GM10266 (cell line): ENCODE measurements around the gene RSPO4.
"Not testable (repeated sequence)": the region's sequence is repeated elsewhere in the genome, so short reads cannot be mapped to it uniquely, and the experiment has no call there.

ENCODE experiments used
- DNase-seq: peaks from one replicate; pipeline ENCODE4 v3.0.0; 2012; ENCODE audit errors: extremely low spot score
- TF ChIP-seq, protein P1 (sequence below): IDR thresholded peaks from 2 replicates; pipeline ENCODE4 v1.5.1; 2012; ENCODE audit warnings: mild to moderate bottlenecking, low read depth; ENCODE audit not compliant: control insufficient read depth, insufficient read depth; ENCODE audit errors: missing control alignments

RSPO4 gene

DNA sequence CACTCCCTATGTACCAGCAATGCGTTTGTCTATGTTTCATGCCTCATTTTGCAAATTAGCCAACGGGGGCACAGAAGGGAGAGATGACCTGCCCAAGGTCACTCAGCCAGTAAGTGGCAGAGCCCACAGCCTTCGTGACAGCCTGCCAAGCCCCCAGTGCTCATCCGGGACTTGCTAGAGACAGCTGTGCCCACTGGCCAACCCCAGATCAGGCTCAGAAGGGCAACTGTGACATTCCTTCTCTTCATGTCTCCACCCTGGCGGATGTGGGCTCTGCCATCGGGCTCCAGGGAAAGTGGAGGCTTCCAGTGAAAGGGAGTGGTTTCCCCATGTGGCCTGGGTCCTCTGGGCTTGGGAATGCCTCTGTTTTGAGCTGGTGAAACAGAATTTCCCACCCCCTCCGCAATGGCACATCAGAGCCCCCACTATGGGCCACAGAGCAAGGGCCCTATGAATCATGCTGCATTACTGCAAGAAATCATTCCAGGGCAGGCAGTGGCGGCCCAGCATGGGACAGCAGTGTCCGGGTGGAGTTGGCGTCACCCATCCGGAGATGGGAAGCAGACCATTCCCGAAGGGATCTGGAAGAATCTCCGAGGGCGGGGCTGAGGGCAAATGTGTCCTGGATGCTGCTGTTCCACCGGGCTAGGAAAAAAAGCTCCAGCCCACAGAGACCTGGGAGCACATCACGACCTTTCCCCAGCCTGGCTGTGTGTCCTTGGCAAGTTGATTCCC lies 9.1 kb downstream of the RSPO4 start:
- TF ChIP-seq, protein P1, sequence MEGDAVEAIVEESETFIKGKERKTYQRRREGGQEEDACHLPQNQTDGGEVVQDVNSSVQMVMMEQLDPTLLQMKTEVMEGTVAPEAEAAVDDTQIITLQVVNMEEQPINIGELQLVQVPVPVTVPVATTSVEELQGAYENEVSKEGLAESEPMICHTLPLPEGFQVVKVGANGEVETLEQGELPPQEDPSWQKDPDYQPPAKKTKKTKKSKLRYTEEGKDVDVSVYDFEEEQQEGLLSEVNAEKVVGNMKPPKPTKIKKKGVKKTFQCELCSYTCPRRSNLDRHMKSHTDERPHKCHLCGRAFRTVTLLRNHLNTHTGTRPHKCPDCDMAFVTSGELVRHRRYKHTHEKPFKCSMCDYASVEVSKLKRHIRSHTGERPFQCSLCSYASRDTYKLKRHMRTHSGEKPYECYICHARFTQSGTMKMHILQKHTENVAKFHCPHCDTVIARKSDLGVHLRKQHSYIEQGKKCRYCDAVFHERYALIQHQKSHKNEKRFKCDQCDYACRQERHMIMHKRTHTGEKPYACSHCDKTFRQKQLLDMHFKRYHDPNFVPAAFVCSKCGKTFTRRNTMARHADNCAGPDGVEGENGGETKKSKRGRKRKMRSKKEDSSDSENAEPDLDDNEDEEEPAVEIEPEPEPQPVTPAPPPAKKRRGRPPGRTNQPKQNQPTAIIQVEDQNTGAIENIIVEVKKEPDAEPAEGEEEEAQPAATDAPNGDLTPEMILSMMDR = no peak
- no peak for DNase-seq

DNA sequence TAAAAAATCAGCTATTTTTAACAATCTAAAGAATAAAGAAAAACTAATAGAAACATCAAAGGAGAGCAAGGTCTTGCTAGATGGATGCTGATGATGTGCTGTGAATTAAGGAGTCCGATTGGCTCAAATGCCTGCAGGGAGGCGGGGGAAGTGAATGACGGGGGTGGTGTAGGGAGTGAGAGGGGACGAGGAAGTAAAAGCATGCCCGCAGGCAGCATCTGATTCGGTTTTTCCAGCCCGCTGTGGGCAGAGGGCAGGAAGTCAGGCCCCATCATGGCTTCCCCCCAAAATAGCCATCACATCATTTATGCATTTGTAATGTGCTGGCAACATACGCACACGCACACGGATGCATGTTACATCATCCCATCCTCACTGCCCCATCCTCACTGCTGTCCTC lies 10.3 kb downstream of the RSPO4 start:
- DNase-seq = no peak
- TF ChIP-seq, protein P1 = no peak

DNA sequence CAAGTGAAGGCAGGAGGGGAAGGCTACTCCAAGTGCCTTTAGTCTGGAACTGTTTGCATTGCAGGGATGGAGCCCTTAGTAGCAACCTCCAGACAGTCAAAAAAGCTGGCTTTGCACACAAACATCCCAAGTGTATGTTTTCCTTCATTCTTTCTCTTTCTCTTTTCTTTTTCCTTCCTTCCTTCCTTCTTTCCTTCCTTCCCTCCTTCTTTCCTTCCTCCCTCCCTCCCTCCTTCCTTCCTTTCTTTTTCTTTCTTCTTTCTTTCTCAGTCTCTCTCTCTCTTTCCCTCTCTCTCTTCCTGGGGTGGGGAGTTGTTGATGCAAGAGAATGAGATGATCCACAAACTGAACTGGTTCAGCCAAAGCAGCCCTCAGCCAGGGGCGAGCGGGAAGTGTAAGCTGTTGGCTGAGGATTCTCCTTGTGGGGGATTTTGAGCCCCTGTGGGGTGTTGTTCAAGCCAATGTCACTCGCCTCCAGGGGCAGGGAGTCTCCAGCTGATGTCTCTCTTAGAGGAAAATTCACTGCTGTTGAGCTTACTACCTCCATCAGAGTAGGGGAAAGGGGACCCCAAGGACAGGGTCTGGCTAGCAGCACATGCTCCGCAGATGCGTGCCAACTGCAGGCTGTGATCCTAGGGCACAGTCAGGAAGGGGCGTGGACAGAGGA lies 11.7 kb downstream of the RSPO4 start:
- DNase-seq = no peak
- TF ChIP-seq, protein P1 = no peak

DNA sequence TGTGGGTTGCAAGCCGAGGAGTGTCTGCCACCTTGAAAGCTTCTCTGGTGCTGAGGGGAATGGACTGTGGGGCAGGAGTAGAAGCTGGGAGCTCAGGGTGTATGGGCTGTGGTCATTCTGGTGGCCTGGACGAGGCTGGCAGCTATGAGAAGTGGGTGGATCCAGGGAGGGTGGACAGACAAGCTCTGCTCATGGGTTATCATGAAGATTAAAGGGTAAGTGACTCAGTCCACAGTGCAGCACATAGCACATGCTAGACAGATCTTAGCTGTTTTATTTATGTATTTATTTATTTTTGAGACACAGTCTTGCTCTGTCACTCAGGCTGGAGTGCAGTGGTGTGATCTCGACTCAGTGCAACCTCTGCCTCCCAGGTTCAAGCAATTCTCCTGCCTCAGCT lies 13.8 kb downstream of the RSPO4 start:
- DNase-seq = no peak
- TF ChIP-seq, protein P1 = no peak

DNA sequence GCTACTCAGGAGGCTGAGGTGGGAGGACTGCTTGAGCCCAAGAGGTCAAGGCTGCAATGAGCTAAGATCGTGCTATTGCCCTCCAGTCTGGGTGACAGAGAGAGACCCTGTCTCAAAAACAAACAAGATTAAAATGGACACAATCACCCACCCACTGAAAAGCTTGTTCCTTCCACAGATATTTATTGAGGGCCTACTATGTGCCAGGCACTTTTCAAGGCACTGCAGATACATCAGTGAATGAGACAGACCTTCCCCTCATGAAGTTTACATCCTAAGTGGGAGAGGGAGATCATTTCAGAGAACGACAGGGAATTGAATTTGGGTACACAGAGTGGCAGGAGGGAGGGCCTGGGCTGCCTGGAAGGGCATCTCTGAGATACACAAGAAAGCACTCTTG lies 14.4 kb downstream of the RSPO4 start:
- TF ChIP-seq, protein P1 = no peak
- no peak for DNase-seq

DNA sequence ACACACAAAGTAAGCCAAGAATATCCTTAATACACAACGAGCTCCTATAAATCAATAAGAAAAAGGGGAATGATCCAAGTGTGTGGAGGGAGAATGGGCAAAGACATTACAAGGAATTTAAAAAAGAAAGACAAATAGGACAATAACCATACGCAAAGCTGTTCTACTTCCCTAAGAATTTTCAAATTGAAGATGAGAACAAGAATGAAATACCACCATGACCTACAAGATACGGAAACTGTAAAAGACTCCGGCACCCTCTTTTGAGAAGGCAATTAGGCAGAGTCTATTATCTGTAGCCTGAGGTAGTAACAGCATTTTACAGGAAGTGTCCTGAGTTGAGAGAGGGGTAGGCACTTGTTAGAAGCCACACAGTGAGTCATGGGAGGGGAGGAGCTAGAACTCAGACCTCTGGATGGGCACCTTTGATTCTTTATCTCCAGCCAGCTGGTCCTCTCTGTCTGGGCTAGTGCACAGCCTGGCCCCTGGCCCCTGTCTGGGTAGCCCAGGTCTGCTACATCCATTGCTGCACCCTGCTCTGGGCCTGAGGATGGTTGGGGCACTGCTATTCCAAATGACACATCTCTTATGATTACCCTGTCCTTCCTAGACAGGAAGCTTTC lies 15.3 kb downstream of the RSPO4 start:
- TF ChIP-seq, protein P1 = no peak
- DNase-seq = no peak

DNA sequence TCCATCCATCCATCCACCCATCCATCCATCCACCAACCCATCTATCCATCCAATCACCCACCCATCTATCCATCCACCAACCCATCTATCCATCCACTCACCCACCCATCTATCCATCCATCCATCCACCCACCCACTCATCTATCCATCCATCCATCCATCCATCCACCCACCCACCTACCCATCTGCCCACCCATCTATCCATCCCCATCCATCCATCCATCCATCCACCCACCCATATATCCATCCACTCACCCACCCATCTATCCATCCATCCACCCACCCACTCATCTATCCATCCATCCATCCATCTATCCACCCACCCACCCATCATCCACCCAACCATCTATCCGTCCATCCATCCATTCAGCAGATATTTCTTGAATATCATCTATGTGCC lies 17.1 kb downstream of the RSPO4 start:
- not testable (repeated sequence) for DNase-seq
